HepG2 (cell line): Measurements from ENCODE around the gene APEX1. TPM values are rescaled to one million over a fixed set of nuclear protein-coding genes. Genes with fewer than 3 reads are reported as not detected.

Source experiments
- ATAC-seq: fragments of 200-7000 bp; cut with Tn5 transposase; 3 replicates; pipeline ENCODE4 v1.9.1; 2020; ENCODE audit warnings: mild to moderate bottlenecking, moderate library complexity
- BruUV-seq: library from RNA; stranded (reverse); fragments of 400-500 nt; replicated peaks from 2 replicates; lab custom pipeline; 2021; lab: Mats Ljungman, UMichigan
- CTCF ChIA-PET: fragments of 300-600 bp; formaldehyde crosslinking; extraction: SDS; loops from one replicate; lab custom pipeline; 2021; ENCODE audit warnings: low total read pairs, inconsistent platforms, low intra/inter-chr PET ratio; lab: Yijun Ruan, JAX
- POLR2A ChIA-PET: fragments of 350-600 bp; sonication (Branson Sonifier 250); formaldehyde crosslinking; loops from one replicate; lab custom pipeline; 2020; ENCODE audit warnings: antibody characterized with exemption, inconsistent platforms; lab: Yijun Ruan, JAX
- DNase-seq: peaks from one replicate; pipeline ENCODE4 v3.0.0-alpha.2; 2015; ENCODE audit warnings: low spot score
- FAIRE-seq: peaks from 3 replicates; lab custom pipeline; 2011; peaks lifted over from hg19 to GRCh38; lab: Jason Lieb, UNC
- H2AFZ ChIP-seq: one replicate; pipeline ENCODE4 v1.6.1; 2011; ENCODE audit warnings: low read length, inconsistent platforms
- H3K27ac ChIP-seq: fragments of 300-600 bp; 3 replicates; pipeline ENCODE4 v1.8.0; 2011; ENCODE audit warnings: mixed run types, mild to moderate bottlenecking, mixed read lengths, low read length, inconsistent platforms; ENCODE audit not compliant: insufficient read depth; ENCODE audit errors: extremely low read length
- H3K27me3 ChIP-seq, 2 experiments: fragments of 200-600 bp in 1 of 2; 2 replicates in 1 of 2; 3 replicates in 1 of 2; pipeline versions ENCODE4 v1.6.0 to v1.8.0; 2011; ENCODE audit warnings: low read length in 2 of 2, mild to moderate bottlenecking in 2 of 2, moderate library complexity in 2 of 2, inconsistent platforms in 1 of 2; ENCODE audit not compliant: insufficient read depth in 2 of 2, control insufficient read depth in 1 of 2
- H3K36me3 ChIP-seq, 2 experiments: fragments of 200-600 bp in 1 of 2; replicated peaks in 1 of 2; 2 replicates in 1 of 2; 3 replicates in 1 of 2; pipeline versions ENCODE4 v1.5.1 to v1.8.0; 2011; ENCODE audit warnings: low read length in 2 of 2, inconsistent platforms in 1 of 2; ENCODE audit not compliant: insufficient read depth in 2 of 2, control insufficient read depth in 1 of 2
- H3K4me1 ChIP-seq: 2 replicates; pipeline ENCODE4 v1.5.1; 2012; ENCODE audit warnings: low read length, inconsistent platforms; ENCODE audit not compliant: insufficient read depth
- H3K4me2 ChIP-seq: 2 replicates; pipeline ENCODE4 v1.6.0; 2011; ENCODE audit warnings: low read depth, low read length, inconsistent platforms
- H3K4me3 ChIP-seq, 3 experiments: fragments of 200-600 bp in 1 of 3; sonication (generic), shearing (Covaris generic) in 1 of 3; replicated peaks in 1 of 3; 2 replicates each; pipeline ENCODE4 v1.5.1; 2011 to 2016; ENCODE audit warnings: low read length in 3 of 3, inconsistent platforms in 2 of 3, low read depth in 2 of 3, mild to moderate bottlenecking in 2 of 3, control low read depth in 1 of 3, mixed read lengths in 1 of 3; ENCODE audit not compliant: insufficient read depth in 1 of 3
- H3K79me2 ChIP-seq: one replicate; pipeline ENCODE4 v1.6.1; 2011; ENCODE audit warnings: low read length, inconsistent platforms; ENCODE audit not compliant: insufficient read depth
- H3K9ac ChIP-seq: 2 replicates; pipeline ENCODE4 v1.6.0; 2011; ENCODE audit warnings: mild to moderate bottlenecking, low read depth, low read length, inconsistent platforms; ENCODE audit not compliant: insufficient read depth
- H3K9me3 ChIP-seq: 2 replicates; pipeline ENCODE4 v1.5.1; 2012; ENCODE audit warnings: mild to moderate bottlenecking, low read length
- H4K20me1 ChIP-seq: 2 replicates; pipeline ENCODE4 v1.6.0; 2011; ENCODE audit warnings: inconsistent platforms, mild to moderate bottlenecking, low read length, moderate library complexity; ENCODE audit not compliant: insufficient read depth
- ESRRA ChIP-seq: sonication (generic); formaldehyde crosslinking; IDR thresholded peaks from 2 replicates; pipeline ENCODE4 v1.5.1; 2020; ENCODE audit warnings: mild to moderate bottlenecking, low read depth, missing genetic modification reagents
- HNRNPK ChIP-seq: fragments of 200-400 bp; formaldehyde crosslinking; IDR thresholded peaks from 2 replicates; pipeline ENCODE4 v1.6.1; 2018; ENCODE audit warnings: low read length, low read depth, moderate library complexity, mild to moderate bottlenecking; ENCODE audit not compliant: poor library complexity, severe bottlenecking
- LCORL ChIP-seq, 2 experiments: fragments of 450-650 bp in 1 of 2; sonication (generic) in 1 of 2; formaldehyde crosslinking in 1 of 2; IDR thresholded peaks; 2 replicates each; pipeline versions ENCODE4 v1.5.0 to v1.6.1; 2017 to 2020; ENCODE audit warnings: antibody characterized with exemption in 1 of 2, missing genetic modification reagents in 1 of 2
- NAIF1 ChIP-seq: sonication (generic); formaldehyde crosslinking; IDR thresholded peaks from 2 replicates; pipeline ENCODE4 v1.5.0; 2020; ENCODE audit warnings: mild to moderate bottlenecking, missing genetic modification reagents, borderline replicate concordance
- NCOA2 ChIP-seq: sonication (generic); formaldehyde crosslinking; IDR thresholded peaks from 2 replicates; pipeline ENCODE4 v1.8.0; 2022; ENCODE audit warnings: inconsistent platforms
- TEAD3 ChIP-seq: optimal IDR thresholded peaks from 2 replicates; pipeline ENCODE3; 2016; ENCODE audit warnings: borderline replicate concordance
- WGBS: methylation state at CpG from one replicate; pipeline ENCODE4 v1.1.6; 2017; ENCODE audit warnings: low lambda C conversion rate; 5-methylcytosine and 5-hydroxymethylcytosine counted together
- in situ Hi-C: cut with HindIII; loops from 2 replicates; pipeline ENCODE4 v1.10.0; 2017; ENCODE audit warnings: low pct_unique_long_range_greater_than_20kb; ENCODE audit not compliant: extremely low pct_ligation_motif_present
- intact Hi-C: fragments of 100-400 bp; cut with micrococcal nuclease; formaldehyde crosslinking; loops from one replicate; pipeline ENCODE4 v1.10.0; 2022; ENCODE audit not compliant: unreplicated experiment
- polyA plus RNA-seq, 8 experiments: library from polyadenylated mRNA; depleted of rRNA in 3 of 8; stranded (reverse) in 7 of 8; unstranded in 1 of 8; fragments of >200 nt; fragmentation: Illumina TruSeq in 4 of 8; extraction: Trizol in 4 of 8; gene quantifications; 2 replicates each; pipeline versions ENCODE4 v1.2.1 to v1.2.3, GENCODE V29; 2011 to 2016; ENCODE audit warnings: low read depth in 4 of 8, missing spikeins in 1 of 8, mixed read lengths in 1 of 8; ENCODE audit not compliant: insufficient read depth in 1 of 8
- total RNA-seq, 5 experiments: library from RNA; depleted of rRNA; stranded (reverse); fragments of >200 nt; fragmentation: Illumina TruSeq; extraction: Trizol; gene quantifications; 2 replicates each; pipeline ENCODE4 v1.2.3, GENCODE V29; 2016; ENCODE audit warnings: low read depth in 1 of 5
- TF ChIP-seq, protein P1 (sequence below): sonication (generic); formaldehyde crosslinking; IDR thresholded peaks from 2 replicates; pipeline ENCODE4 v1.4.0; 2020; ENCODE audit warnings: missing genetic modification reagents, borderline replicate concordance
- TF ChIP-seq, protein P2 (sequence below): sonication (generic); formaldehyde crosslinking; IDR thresholded peaks from 2 replicates; pipeline ENCODE4 v1.4.0; 2020; ENCODE audit warnings: missing genetic modification reagents, borderline replicate concordance
- TF ChIP-seq, protein P3 (sequence below): sonication (generic); formaldehyde crosslinking; IDR thresholded peaks from 2 replicates; pipeline ENCODE4 v1.8.1; 2023; ENCODE audit warnings: mild to moderate bottlenecking, inconsistent platforms, moderate library complexity, missing genetic modification reagents, borderline replicate concordance
- TF ChIP-seq, protein P4 (sequence below): sonication (generic); formaldehyde crosslinking; conservative IDR thresholded peaks from 2 replicates; pipeline ENCODE4 v1.4.0; 2020; ENCODE audit warnings: missing genetic modification reagents

The APEX1 gene
- total and polyA plus RNA-seq, 2 of the 13 experiments (the other 11 are each of a cell fraction or from before 2014, with no cell fraction given), result 171 to 405 TPM

DNA sequence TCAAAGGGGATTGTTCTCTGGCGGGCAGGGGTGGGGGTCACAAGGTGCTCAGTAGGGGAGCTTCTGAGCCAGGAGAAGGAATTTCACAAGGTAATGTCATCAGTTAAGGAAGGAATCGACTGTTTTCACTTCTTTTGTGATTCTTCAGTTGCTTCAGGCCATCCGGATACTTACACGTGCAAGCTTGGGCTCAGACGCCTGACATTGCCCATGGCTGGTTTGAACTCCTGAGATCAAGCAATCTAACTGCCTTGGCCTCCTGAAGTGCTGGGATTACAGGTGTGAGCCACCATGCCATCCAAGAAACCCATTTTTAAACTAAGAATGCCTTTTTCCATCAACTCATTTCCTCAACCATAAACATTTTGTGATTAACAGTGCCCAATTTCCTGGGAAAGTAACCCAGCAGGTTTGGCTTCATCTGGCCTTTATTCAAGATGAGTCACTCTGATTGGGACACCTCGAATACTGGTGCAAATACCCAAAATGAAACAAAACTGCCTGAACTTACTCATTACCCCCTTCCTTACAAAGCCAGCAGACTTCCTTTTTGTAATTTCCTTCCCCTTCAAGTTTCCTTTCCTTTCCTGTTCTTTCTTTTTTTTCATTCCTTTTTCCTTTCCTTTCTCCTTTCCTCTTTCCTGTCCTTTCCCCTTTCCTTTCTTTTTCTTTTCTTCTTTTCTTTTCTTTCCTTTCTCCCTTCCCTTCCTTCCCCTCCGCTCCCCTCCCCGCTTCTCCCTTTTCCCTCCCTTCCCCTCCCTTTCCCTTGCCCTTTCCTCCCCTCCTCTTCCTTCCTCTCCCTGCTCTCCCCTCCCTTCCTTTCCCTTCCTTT lies 40.1 kb downstream of the APEX1 start (continued):
- TF ChIP-seq, protein P1, sequence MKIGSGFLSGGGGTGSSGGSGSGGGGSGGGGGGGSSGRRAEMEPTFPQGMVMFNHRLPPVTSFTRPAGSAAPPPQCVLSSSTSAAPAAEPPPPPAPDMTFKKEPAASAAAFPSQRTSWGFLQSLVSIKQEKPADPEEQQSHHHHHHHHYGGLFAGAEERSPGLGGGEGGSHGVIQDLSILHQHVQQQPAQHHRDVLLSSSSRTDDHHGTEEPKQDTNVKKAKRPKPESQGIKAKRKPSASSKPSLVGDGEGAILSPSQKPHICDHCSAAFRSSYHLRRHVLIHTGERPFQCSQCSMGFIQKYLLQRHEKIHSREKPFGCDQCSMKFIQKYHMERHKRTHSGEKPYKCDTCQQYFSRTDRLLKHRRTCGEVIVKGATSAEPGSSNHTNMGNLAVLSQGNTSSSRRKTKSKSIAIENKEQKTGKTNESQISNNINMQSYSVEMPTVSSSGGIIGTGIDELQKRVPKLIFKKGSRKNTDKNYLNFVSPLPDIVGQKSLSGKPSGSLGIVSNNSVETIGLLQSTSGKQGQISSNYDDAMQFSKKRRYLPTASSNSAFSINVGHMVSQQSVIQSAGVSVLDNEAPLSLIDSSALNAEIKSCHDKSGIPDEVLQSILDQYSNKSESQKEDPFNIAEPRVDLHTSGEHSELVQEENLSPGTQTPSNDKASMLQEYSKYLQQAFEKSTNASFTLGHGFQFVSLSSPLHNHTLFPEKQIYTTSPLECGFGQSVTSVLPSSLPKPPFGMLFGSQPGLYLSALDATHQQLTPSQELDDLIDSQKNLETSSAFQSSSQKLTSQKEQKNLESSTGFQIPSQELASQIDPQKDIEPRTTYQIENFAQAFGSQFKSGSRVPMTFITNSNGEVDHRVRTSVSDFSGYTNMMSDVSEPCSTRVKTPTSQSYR (CRISPR knock-in tag), result no peak
- TF ChIP-seq, protein P2, sequence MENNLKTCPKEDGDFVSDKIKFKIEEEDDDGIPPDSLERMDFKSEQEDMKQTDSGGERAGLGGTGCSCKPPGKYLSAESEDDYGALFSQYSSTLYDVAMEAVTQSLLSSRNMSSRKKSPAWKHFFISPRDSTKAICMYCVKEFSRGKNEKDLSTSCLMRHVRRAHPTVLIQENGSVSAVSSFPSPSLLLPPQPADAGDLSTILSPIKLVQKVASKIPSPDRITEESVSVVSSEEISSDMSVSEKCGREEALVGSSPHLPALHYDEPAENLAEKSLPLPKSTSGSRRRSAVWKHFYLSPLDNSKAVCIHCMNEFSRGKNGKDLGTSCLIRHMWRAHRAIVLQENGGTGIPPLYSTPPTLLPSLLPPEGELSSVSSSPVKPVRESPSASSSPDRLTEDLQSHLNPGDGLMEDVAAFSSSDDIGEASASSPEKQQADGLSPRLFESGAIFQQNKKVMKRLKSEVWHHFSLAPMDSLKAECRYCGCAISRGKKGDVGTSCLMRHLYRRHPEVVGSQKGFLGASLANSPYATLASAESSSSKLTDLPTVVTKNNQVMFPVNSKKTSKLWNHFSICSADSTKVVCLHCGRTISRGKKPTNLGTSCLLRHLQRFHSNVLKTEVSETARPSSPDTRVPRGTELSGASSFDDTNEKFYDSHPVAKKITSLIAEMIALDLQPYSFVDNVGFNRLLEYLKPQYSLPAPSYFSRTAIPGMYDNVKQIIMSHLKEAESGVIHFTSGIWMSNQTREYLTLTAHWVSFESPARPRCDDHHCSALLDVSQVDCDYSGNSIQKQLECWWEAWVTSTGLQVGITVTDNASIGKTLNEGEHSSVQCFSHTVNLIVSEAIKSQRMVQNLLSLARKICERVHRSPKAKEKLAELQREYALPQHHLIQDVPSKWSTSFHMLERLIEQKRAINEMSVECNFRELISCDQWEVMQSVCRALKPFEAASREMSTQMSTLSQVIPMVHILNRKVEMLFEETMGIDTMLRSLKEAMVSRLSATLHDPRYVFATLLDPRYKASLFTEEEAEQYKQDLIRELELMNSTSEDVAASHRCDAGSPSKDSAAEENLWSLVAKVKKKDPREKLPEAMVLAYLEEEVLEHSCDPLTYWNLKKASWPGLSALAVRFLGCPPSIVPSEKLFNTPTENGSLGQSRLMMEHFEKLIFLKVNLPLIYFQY, result no peak

DNA sequence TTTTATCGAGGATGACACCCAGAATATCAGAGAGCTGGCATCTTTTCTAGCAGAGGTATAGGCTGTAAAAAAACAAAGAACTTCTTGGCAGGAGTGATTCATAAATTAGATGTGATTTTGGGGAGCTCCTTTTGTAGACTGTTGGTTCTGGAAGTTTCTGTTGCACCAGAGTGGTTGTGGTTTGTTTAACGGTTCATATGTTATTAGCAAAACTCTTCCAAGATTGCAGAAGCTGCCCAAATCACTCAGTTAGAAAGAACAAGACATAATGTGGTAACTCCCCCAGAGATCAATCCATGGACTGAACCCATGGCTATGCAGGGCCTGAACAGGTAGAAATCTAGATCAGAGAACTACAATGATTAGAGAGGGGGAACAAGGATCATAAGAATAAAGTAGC lies 43.6 kb downstream of the APEX1 start:
- in situ Hi-C loops (no loop called here), intact Hi-C loops (no loop called here)
- POLR2A ChIA-PET, result no interaction called here
- Histone ChIP-seq H3K9ac (no peak overlapping the region), H2AFZ (no peak overlapping the region), H3K36me3 (no peaks in the 10 kb centered on the region), H3K4me3 (no peak overlapping the region), H3K4me2 (no peak overlapping the region), H4K20me1 (no peaks in the 10 kb centered on the region), H3K27me3 (peaks cover 0 to 5% of the 10 kb centered on the region in 2 experiments; a peak in 1 of 5 replicates), H3K4me1 (no peaks in the 10 kb centered on the region), H3K79me2 (no peaks in the 10 kb centered on the region), H3K27ac (no peak overlapping the region), H3K9me3 (no peaks in the 10 kb centered on the region)
- DNase-seq (no peak), ATAC-seq (no peak), FAIRE-seq (no peak)
- 3% methylated on average over 2 of the region's 2 CpGs for WGBS
- no TSS peak for BruUV-seq
- CTCF ChIA-PET, result no interaction called here
- TF ChIP-seq TEAD3 (CRISPR knock-in tag) (no peak), ESRRA (CRISPR knock-in tag) (no peak), LCORL (IDR thresholded peaks at IDR 0.05) (no peak), LCORL (CRISPR knock-in tag; IDR thresholded peaks at IDR 0.05) (no peak), NCOA2 (CRISPR knock-in tag) (no peak), NAIF1 (CRISPR knock-in tag) (no peak), HNRNPK (no peak)
- TF ChIP-seq, protein P3, sequence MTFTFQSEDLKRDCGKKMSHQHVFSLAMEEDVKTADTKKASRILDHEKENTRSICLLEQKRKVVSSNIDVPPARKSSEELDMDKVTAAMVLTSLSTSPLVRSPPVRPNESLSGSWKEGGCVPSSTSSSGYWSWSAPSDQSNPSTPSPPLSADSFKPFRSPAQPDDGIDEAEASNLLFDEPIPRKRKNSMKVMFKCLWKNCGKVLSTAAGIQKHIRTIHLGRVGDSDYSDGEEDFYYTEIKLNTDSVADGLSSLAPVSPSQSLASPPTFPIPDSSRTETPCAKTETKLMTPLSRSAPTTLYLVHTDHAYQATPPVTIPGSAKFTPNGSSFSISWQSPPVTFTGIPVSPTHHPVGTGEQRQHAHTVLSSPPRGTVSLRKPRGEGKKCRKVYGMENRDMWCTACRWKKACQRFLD, result no peak
- TF ChIP-seq, protein P4, sequence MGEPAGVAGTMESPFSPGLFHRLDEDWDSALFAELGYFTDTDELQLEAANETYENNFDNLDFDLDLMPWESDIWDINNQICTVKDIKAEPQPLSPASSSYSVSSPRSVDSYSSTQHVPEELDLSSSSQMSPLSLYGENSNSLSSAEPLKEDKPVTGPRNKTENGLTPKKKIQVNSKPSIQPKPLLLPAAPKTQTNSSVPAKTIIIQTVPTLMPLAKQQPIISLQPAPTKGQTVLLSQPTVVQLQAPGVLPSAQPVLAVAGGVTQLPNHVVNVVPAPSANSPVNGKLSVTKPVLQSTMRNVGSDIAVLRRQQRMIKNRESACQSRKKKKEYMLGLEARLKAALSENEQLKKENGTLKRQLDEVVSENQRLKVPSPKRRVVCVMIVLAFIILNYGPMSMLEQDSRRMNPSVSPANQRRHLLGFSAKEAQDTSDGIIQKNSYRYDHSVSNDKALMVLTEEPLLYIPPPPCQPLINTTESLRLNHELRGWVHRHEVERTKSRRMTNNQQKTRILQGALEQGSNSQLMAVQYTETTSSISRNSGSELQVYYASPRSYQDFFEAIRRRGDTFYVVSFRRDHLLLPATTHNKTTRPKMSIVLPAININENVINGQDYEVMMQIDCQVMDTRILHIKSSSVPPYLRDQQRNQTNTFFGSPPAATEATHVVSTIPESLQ (CRISPR knock-in tag), result no peak
